ENCODE data around the gene SLC35E2B.
"Not testable (repeated sequence)": the region's sequence is repeated elsewhere in the genome, so short reads cannot be mapped to it uniquely, and the experiment has no call there.

Gene SLC35E2B

DNA sequence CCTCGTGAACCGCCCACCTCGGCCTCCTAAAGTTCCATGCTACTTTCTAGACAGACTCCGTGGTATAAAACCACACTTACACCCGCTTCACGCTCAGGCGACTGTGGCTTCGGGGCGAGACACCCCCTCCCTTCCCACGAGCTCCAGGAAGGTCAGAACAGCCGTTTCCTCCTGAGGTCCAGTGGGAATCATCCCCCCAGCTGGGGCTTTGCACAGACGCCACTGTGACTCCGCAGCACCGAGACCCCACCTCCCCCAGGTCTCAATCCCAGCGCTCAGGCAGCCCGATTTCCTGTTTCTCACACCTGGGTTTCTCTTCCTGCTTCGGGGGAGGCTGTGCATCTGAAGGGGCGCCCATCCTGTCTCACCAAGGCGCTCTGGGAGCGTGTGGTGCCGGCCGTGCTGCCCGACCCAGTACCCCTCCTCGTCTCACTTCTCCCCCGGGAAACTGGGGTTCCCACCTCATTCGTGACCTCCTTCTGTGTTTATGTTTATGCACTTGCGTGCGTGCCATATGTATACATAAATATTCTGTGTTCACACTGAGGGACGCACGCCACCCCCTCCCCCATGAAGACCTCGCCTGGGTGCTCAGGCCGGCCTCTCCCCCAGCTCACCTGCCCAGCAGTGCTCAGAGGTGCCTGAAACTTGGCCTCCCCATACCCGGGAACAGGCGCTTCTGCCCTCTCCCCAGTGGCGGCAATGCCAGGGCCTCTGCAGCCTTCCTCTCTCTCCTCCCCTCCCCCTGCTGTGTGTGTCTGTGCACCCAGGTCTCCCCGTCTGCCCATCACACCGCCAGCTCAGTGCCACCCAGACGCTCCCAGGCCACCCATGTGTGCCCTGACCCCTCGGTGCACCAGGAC is 14.6 kb downstream of the SLC35E2B start:
- DNase-seq, result no peak

DNA sequence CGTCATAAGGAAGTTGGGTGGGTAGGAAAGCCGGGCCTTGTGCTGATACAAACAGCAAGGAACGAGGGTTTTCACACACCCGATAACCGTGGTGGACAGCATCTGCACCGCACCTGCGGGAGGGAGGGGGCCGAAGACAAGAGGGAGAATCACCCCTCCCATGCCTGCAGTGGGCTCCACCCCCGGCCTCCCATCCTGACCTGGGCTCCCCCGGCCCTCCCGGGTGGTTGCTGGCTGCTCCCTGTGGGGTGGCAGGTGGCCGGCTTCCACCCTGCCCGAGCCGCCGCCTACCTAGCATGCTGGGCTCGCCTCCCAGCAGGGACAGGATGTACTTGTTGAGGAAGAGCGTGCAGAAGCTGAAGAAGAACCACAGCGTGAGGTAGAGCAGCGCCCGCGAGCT is 16.5 kb downstream of the SLC35E2B start:
- DNase-seq, result not testable (repeated sequence)

DNA sequence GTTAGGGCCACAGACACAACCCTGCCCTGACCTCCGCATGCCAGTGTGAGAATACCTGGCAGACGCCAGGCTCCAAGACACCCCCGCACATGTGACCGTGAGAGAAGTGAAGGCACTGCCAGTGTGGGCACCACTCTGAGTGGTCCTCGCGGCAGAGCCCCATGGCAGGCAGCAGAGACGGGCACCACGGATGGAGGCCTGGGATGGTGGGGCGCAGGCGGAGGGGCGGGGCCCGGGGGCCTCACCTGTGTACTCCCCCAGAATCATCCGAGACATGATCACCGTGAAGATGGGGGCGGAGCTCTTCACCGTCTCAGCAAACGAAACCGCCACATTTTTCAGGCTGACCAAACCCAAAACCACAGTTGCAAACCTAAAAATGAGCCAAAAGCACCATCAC is 17.4 kb downstream of the SLC35E2B start:
- DNase-seq, result not testable (repeated sequence)

DNA sequence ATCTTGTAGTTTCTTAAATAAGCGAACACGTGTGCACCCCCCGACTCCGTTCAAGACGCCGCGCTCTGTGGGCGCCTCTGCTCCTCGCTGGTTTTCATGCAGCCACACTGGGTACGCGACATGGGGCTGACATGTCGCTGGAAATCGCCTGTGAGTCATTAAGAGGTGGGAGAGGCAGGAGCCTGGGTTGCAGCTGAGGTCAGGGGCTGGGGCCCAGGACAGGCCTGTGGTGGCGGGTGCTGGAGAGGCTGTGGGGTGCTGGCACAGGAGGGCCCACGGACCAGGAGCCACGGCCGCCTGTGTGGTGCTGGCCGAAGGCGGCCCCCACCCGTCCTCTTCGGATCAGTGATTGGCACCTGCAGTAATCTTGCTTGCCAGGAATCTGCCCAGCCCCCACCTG is 17.8 kb downstream of the SLC35E2B start:
- DNase-seq, result not testable (repeated sequence)

DNA sequence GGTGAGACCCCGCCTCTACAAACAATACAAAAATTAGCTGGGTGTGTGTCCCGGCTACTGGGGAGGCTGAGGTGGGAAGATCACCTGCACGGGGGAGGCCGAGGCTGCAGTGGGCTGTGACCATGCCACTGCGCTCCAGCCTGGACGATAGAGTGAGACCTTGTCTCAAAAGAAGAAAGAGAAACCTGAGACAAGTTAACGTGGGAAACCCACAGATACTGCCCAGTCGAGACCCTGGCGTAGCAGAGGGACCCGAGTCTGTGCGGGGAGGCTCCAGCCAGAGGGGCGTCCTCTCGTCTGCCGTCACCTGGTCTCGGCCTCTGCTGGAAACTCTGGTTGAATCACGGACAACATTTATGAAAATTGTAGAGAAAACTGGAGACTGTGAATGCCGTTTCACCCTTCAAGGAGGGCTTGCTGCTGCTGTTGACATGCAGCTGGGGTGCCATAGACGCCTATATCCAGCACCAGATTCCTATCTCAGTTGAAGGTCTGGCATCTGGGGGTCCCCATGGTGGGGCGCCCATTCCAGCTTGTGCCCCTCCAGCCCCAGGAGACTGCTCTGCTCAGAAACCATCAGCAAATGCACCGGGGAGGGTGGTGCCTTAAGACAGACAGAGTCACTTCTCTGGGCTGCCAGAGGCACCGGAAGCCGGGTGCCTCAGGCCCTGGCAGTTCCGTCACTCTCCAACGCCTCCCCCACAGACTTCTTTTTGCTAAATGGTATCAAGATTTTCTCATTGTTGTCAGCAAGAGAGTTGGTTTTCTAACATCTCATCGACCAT is 20.2 kb downstream of the SLC35E2B start:
- DNase-seq, result no peak

DNA sequence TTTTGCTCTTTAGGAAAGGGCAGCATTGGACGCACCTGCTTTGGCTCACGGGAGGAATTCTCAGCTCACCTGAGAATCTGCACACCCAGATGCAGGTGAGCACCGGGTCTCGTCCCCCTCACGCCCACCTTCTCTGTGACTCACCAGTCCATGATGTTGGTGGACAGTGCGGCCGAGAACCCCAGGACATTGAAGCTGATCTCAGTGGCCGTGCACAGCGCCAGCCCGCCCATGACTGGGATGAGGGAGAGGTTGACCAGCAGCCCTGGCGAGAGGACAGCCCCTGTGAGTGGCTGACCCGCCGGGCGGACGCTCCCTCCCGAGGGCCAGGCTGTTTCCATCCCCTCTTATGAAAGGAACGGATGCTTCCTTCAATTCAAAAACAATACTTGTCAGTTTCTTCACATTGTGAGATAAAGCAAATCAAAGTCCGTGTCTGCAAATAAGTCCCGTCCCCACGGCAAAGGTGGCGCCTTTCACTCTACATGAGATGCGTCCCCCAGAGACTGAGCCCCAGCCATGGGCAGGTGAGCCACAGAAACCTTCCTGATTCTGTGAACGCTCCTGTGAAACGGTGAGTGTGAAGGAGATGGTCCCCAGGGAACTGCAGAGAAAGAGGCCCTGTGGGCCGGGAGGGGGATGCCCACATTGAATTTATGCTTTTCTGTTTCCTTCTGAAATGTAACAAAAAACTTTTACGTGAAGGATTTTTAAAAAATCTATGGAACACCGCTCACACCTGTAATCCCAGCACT is 21.1 kb downstream of the SLC35E2B start:
- no peak for DNase-seq

DNA sequence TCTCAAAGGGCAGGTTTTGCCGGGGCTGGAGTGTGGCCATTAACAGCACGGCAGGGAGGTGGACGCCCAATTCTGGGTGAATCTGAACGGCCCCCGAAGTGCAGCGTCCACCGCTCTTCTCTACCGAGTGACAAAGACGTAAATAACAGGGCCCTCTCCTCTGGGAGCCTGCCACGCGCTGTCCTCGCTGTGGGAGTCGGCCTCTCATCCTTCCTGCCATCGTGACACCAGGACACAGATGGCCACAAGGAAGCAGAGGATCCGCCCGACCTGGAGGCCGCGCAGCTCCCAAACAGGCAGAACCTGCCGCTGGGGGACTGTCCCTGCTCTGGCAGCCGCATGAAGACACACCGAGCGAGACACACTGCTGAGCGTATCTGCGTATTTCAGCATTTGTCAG is 21.7 kb downstream of the SLC35E2B start:
- DNase-seq, result no peak

DNA sequence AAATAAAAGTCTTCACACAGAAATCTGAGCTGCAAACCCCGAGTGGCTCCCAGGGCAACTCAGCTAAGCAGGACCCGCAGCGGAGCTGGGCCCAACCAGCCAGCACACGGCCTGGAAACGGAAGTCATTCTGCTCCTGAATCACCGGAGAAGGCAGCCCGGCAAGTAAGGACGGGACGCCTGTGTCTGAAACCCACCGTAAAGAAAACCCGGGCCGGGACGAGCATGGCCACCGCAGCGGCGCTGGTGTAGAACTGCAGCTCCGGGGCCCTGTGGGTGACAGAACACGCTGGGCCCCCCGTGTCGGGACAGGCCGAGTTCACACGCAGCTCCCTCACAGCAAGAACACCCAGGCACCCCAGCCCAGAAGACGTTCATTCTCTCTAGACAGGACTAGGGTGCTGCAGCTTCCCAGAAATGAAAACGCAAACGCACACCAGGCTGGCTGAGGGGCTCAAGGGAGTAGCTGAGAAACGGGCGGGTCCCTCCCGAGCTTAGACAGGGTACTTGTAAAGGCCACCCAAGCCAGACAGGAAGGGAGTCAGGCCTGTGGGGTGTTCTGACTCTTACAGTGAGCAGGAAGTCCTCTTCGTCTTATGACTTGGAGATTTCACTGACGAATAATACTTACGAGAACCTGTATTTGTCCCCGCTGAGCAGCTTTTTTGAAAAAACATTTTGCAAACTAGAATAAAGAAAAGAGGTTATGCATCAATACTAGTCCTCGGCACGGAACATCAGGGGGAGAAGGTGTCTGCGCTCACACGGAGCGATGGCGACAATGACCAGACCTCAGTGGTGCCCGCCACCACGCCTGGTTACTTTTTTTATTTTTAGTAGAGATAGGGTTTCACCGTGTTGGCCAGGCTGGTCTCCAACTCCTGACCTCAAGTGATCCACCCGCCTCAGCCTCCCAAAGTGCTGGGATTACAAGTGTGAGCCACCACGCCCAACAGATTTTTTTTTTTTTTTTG is 22.8 kb downstream of the SLC35E2B start:
- no peak for DNase-seq

DNA sequence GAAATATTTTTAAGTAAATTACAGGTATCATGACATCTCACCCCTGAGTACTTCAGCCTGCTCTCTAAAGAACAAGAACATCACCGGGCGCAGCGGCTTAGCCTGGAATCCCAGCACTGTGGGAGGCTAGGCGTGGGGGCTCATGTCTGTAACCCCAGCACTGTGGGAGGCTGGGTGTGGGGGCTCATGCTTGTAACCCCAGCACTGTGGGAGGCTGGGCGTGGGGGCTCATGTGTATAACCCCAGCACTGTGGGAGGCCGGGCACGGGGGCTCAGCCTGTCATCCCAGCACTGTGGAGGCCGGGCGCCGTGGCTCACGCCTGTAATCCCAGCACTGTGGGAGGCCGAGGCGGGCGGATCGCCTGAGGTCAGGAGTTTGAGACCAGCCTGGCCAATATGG is 26.1 kb downstream of the SLC35E2B start:
- peak in 1 of 56 donors; percentile 5 for DNase-seq

DNA sequence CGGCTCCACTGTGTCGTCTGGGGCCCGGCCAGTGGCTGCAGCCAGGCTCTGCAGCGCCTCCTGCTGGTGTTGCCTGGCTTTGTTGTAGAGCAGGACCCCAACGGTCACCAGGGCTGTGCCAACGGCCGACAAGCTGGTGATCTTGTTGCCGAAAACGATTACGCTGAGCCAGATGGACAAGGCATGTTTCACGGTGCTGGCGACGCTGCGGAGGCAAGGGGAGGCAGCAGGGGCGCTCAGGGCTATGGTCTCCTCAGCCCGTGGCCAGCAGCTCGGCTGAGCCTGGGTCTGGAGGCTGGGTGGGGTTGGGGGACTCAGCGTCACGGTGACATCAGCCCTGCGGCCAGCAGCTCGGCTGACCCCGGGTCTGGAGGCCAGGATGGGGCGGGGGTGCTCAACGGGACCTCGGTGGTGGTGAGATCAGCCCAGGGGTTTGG is 26.8 kb downstream of the SLC35E2B start:
- DNase-seq, result no peak

DNA sequence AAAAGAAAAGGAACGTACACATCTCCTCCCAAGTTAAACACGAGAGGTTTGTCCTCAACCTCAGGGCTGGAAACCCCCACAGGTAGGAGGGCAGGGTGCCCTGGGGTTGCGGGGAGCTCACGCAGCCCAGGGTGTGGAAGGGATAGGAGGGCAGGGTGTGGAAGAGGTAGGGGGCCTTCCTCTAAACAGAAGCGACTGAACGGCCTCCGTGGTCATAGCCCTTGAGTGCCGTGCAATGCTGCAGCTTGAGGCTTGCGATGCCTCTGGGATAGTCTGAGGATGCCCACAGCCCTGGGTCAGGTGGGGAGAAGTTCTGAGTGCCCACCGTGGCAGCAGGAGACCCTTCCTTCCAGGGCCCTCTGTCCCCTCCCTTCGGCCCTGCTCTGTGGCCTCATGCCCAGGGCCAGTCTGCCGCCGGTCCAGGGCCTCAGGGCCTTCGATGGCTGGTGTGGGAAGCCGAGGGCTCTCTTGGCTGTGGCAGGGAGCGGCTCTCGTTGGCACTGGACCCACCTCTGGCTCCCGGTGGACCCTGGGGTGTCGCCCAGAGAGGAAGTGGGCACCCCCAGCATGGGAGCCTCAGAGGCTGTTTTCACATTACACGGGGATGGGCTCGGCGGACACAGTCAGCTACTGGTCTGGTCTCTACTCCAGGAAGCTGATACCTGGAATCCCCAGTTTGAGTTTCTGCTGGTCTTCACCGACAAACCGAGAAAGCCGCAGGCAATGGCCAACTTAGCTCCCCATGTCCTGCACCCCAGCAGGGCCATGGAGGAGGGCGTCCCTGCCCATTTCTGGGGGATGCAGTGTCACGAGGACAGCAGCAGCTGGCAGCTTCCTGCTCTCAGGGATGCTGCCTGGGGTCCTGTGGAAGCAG is 27.4 kb downstream of the SLC35E2B start:
- DNase-seq, result no peak

DNA sequence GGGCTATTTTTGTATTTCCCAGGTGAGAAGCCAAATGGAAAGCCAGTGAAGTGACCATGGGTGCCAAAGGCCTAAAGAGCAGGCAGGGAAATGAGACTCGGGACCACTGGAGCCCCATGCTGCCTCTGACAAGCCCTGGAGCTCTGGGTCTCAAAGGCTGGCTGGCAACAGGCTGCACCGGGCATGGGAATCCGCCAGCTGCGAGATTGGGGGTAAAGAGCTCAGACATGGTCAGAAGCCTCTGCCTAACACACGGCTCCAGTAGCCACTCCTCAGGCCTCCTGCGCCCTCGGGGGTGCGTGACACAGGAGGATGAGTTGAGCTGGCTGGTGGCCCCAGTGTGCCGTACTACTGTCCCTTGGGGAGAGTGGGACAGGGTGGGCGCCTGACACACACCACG is 28.3 kb downstream of the SLC35E2B start:
- not testable (repeated sequence) for DNase-seq

DNA sequence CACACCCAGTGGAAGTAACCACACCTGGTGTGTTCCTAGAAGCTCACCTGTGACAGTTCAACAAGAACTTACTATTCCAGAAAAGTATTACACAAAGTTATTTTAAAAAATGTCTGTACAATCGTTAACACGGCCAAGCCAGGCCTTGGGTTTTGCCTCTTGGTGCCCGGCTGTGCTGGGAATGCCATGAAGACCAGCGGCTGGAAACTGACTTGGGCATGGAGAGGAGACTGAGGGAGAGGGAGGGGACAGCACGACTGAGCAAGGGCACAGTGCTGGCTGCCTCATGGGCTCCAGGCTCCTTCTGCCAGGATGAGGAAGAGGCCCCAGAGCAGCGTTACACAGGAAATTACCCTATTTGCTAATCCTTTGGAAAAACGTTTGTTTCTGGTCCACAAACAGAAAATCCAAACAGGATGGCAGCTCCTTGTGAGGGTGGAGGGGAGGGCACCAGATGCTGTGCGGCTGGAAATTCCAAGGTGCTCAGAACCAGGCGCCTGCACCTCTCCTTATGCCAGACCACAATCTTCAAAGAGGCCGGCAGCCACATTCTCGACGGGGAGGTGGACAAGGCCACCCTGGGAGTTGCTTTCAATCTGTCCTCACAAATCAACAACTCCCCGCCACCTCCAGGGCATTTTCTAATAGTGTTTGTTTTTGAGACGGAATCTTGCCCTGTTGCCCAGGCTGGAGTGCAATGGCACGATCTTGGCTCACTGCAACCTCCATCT is 29.6 kb downstream of the SLC35E2B start:
- DNase-seq, result not testable (repeated sequence)

DNA sequence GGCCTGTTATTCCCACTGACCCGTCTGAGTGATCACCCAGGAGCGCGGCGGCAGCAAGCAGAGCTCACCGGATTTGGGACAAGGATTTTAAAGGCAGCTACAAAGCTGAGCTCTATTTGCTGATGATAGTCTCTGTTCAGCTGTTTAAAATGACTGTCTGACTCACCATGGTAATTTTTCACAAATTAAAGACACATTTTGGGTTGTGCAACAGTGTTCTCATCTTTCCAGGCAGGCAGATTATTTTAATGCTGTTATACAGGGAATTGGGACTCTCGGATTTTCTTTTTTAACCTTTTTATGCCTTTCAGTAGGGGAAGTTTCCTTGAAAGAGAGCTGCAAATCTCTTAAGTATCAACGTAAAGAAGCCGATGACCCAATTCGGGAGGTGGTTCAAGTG is 30.2 kb downstream of the SLC35E2B start:
- not testable (repeated sequence) for DNase-seq

DNA sequence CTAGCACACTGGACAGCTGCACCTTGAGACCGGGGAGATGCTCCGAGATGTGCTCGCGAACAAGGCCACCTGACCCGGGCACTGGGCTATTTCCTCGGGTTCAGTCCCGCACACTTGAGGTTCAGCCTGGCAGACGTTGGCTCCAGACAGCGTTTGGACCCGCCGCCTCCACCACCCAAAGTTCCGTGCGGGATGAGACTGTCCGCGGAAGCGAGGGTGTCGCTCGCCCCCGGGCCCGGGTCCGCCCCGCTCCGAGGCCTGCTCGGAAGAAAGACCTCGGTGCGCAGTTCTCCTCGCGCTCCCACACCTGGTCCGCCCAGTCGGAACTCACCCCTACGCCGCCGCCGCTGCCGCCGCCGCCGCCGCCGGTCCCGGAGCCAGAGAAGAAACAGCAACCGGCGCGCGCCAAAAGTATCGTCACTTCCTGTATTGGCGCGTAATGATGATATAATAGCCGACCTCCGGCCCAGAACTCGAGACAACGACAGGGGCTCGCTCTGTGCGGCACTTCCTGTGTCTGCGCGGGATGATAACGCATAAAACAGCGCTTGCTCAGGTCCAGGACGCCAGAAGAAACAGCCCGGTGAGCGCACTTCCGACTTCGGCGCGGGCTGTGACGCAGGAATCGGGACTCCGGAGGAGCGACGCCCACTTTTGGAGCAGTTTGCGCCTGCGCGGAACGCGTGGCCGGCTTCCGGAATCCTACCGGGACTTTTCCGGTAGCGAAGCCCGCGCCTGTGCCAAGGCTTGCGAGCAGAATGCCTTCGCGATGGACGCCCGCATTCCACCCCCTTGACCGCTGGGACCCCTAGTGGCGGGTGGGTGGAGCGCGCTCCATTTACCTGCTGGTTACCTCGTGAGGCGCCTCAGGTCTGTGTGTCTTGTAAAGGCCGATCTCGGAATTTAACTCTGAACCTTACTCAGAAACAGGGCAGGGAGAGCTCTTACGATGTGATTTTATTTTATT is 33.7 kb downstream of the SLC35E2B start, which contains the start of gene CDK11B:
Gene CDK11B (minus strand): TSS at position 422 of the 967 bp plus-strand sequence. CDS start 1,519 bp downstream, outside the sequence.
- peak; percentile 51 to 97 (median 88) for DNase-seq

DNA sequence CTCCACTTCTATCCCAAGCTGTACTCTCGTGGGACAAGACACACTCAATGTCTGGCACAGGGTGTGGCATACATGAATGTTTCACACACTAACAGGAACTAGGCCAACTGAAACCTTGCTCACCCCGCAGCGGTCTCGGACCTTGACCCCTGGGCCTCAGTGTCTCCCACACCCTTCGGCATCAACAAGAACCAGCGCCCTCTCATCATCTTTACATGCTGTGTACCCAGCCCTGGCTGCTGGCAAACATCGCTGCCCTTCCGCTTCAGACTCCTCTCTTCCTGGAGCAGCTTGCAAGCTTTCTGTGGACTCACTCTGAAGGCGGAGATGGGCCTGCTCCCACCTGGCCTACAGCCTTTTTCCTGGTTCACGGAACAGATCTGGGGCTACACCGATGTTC is 44.3 kb downstream of the SLC35E2B start:
- DNase-seq, result not testable (repeated sequence)

DNA sequence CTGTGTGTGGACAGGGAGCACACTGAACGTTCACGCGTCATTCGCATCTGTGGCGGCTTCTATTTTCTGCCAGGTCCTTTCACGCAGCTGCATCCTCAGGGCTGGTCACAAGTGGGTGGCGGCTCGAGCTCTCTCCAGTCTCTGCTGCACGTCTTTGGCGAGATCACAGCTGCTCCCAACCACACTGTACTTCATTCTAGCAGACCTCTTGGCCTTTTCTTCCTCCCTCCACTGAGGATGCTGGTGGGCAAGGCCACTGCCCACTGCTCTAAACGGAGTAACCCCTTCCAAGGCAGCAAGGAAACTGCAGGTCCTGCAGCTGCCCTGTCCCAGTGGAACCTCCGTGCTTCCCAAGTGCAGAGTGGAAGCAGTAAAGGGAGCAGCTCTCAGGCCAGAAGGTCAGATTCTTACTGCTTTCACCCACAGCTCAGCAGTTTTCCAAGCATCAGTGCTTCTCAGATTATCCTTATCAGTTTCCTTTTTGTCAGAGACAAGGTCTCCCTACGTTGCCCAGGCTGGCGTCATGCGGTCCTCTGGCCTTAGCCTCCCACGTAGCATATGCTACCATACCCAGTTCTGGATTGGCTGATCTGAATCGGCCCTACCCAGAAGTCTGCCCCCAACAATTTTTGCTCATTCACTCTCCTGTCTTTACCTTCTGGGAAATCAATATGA is 44.9 kb downstream of the SLC35E2B start:
- not testable (repeated sequence) for DNase-seq

Measured in nucleus accumbens (tissue), 56 donors.